Lower leg skin (tissue), 4 donors: ENCODE measurements around the gene AHCY. TPM values are rescaled to one million over a fixed set of nuclear protein-coding genes. Genes with fewer than 3 reads are reported as not detected.

ENCODE experiments used
- DNase-seq, 2 donors: peaks; one replicate each; pipeline ENCODE4 v3.0.0-alpha.2; 2019; ENCODE audit warnings: low spot score in 2 of 2
- H3K4me3 ChIP-seq: fragments of 200-600 bp; sonication (generic); 2 replicates; pipeline ENCODE4 v1.5.1; 2017; ENCODE audit warnings: mild to moderate bottlenecking, low read depth; ENCODE audit not compliant: poor library complexity, severe bottlenecking
- CTCF ChIP-seq, 3 donors: fragments of 450-650 bp; IDR thresholded peaks; one replicate each; pipeline ENCODE4 v1.5.1; 2016; ENCODE audit warnings: antibody characterized with exemption in 3 of 3, mild to moderate bottlenecking in 3 of 3, moderate library complexity in 2 of 3
- POLR2A ChIP-seq, 2 donors: fragments of 450-650 bp; IDR thresholded peaks; one replicate each; pipeline ENCODE4 v1.6.1; 2016 to 2017; ENCODE audit warnings: antibody characterized with exemption in 2 of 2, mild to moderate bottlenecking in 1 of 2, moderate library complexity in 1 of 2
- WGBS, 2 donors: methylation state at CpG; one replicate each; pipeline ENCODE4 v1.1.5; 2018; 5-methylcytosine and 5-hydroxymethylcytosine counted together
- intact Hi-C: fragments of 100-400 bp; cut with DNase I; formaldehyde crosslinking; loops from one replicate; pipeline ENCODE4 v1.15.0; 2023; ENCODE audit warnings: low total_unique reads
- total RNA-seq, 4 donors: library from RNA; depleted of rRNA; stranded (reverse); fragments of >200 nt; gene quantifications; one replicate each; pipeline ENCODE4 v1.1.0, GENCODE V29; 2016

AHCY gene
- total RNA-seq, 4 donors from 2014 or later, result 42.2 to 83.3 (median 56.0) TPM

GRCh38 chr20:34309691-34310090 is 6.5 kb upstream of the AHCY start:
- intact Hi-C loops, result no loop called here
- no peak for TF ChIP-seq CTCF (IDR thresholded peaks at IDR 0.05)
- TF ChIP-seq POLR2A (IDR thresholded peaks at IDR 0.05), result no peak
- no peak for DNase-seq
- H3K4me3 ChIP-seq, result no peak overlapping the region
- 96 to 98% methylated on average over 3 of the region's 3 CpGs for WGBS, 2 donors

GRCh38 chr20:34305333-34306230 is 2.4 kb upstream of the AHCY start:
- intact Hi-C loops, result no loop called here
- no peak overlapping the region for H3K4me3 ChIP-seq
- TF ChIP-seq POLR2A (IDR thresholded peaks at IDR 0.05) (no peak), CTCF (IDR thresholded peaks at IDR 0.05) (no peak)
- WGBS, 2 donors, result 56 to 61% methylated on average over 19 of the region's 19 CpGs
- DNase-seq, result no peak

GRCh38 chr20:34302312-34302722 is 838 bp downstream of the AHCY start:
- intact Hi-C loops, result no loop called here
- 18 to 21% methylated on average over 9 of the region's 9 CpGs for WGBS, 2 donors
- DNase-seq, result no peak
- TF ChIP-seq CTCF (IDR thresholded peaks at IDR 0.05), result no peak
- no peak for TF ChIP-seq POLR2A (IDR thresholded peaks at IDR 0.05)
- peak overlapping the region; percentile 65 for H3K4me3 ChIP-seq

- no peak for DNase-seq
- intact Hi-C loops, result no loop called here
- H3K4me3 ChIP-seq, result no peak overlapping the region
- WGBS, 2 donors, result 85 to 88% methylated on average over 17 of the region's 17 CpGs
- no peak for TF ChIP-seq CTCF (IDR thresholded peaks at IDR 0.05)
- no peak for TF ChIP-seq POLR2A (IDR thresholded peaks at IDR 0.05)
Observed at GRCh38 chr20:34301587-34302311, 1.4 kb downstream of the AHCY start.

GRCh38 chr20:34300809-34301586 is 2.2 kb downstream of the AHCY start:
- WGBS, 2 donors, result 59 to 62% methylated on average over 7 of the region's 7 CpGs
- TF ChIP-seq CTCF (IDR thresholded peaks at IDR 0.05), result no peak
- TF ChIP-seq POLR2A (IDR thresholded peaks at IDR 0.05), result no peak
- no peak overlapping the region for H3K4me3 ChIP-seq
- intact Hi-C loops, result no loop called here
- DNase-seq, result no peak
